Inflammatory macrophage treated with lipopolysaccharide for 4 hours (primary cell): ENCODE data around the gene PRDM11.

Source experiments
- DNase-seq: peaks from one replicate; pipeline ENCODE4 v3.0.0-alpha.2; 2020

The PRDM11 gene

DNA sequence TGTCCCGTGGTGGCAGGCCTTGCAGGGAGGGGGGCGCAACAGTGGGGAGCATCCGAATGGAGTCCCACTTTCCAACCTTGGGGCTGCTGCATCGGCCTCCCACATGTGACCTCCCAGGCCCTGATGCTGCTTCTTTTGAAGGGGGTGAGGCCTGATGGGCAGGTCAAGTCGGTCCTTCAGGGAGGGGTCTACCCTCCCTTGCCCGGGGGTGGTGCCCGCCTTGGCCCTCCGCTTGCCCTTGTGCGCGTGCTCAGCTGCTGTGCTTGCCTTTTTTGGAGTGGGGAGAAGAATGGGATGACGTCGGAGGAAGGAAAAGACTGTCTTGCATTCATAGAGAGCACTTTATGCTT lies 66.9 kb downstream of the PRDM11 start:
- no peak for DNase-seq

DNA sequence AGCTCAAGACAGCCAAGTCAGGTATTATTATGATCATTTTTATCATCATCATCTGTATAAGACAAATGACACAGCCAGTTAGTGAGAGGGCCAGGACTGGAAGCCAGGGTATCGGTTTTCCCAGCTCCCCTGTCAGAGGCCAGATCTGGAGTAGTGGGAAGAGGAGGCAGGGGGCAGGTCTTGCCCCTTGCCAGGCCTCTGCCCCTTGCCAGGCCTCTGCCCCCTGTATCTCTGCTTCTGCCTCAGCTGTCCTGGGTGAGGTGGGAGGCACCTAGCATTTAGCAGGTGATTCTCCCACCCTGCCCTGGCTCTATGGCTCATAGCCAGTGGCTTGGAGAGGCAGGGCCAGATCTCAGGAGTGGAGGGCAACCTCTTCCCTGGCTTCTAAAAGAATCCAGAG lies 67.3 kb downstream of the PRDM11 start:
- DNase-seq = no peak

DNA sequence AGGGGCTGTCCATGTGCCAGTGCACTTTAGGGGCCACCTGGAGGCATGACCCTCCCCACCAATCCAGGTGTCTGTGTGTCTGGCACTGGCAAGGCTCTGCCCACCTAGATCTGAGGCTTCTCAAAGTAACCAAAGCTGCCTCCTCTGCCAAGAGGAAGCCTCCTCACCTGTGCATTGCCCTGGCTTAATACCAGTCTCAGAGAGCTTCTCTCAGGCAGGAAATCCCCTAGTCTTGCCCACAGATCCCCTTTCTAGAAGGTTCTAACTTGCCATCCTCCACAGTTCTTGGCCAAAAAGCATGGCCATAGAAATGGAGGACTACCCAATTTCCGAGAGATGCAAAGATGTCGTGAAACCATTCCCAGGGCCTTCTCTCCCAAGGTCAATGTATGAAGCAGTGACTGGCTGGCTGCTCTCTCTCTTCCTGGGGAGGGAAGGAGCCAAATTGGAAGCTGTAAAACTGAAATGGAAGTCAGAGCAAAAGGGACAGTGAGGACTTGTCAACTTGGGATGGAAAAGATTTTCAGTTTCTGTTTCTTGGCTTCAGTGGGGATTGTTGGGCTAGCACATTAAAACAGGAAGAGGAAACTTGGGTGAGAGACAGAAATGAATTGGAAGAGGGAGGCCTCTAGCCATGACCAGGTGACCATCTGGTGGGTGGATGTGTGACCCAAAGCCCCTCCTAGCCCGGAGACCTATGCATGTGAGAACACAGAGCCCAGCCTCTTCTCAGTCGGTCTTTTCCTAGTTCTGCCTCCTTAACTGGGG lies 68.8 kb downstream of the PRDM11 start:
- peak; percentile 69 for DNase-seq

GRCh38 chr11:45216031-45216430 lies 69.6 kb downstream of the PRDM11 start:
- no peak for DNase-seq

- DNase-seq = peak; percentile 8
Observed at GRCh38 chr11:45216901-45217300, 70.5 kb downstream of the PRDM11 start.

DNA sequence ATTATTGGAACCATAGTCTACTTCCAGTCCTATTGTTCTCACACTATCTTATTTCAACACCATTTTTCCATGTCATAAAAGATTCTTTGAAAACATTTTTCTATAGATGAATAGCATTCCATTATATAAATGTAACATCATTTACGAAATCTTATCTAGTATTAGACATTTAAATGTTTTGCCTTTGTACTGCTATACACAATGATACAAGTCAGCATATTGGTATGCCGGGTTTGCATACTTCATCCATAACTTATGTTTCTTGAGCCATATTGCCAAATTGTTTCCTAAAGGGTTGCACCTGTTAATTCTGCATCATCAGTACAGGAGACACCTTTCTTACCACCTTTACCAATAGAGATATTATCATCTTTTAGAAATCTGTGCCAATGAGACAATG lies 71.6 kb downstream of the PRDM11 start:
- no peak for DNase-seq

- DNase-seq = no peak
Observed at GRCh38 chr11:45218705-45219104, 72.3 kb downstream of the PRDM11 start.

DNA sequence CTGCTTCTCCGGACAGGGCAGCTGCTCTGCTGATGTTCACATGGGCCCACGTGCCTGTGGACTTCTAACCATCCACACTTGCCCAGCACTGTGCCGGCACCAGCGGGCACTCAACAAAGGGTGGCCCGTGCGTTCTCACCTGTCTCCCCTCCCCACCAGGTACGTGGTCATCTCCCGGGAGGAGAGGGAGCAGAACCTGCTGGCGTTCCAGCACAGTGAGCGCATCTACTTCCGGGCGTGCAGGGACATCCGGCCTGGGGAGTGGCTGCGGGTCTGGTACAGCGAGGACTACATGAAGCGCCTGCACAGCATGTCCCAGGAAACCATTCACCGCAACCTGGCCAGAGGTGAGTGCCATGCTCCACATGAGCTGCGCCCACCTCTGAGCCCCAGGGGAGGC lies 73.0 kb downstream of the PRDM11 start:
- no peak for DNase-seq

GRCh38 chr11:45223496-45223895 lies 77.1 kb downstream of the PRDM11 start:
- DNase-seq = no peak

DNA sequence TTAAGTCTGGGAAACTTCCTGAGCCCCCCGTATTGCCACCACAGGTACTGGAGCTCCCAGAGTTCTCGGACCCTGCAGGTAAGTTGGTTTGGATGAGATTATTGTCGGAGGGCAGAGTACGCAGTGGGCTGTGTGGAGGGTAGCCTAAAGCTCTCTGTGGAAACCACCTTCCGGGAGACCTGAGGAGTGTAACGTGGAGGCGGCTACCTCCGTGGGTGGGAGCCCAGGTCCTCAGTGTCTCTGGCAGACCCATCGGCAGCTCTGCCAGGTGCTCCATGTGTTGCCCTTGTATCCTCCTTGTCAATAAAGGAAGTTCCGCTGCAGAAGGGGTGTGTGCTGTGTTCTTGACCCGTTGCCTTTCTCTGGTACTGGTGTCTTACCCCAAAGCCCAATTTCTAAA lies 78.3 kb downstream of the PRDM11 start:
- no peak for DNase-seq

- no peak for DNase-seq
Observed at GRCh38 chr11:45225277-45225676, 78.8 kb downstream of the PRDM11 start.

GRCh38 chr11:45225961-45226871 lies 79.8 kb downstream of the PRDM11 start:
- no peak for DNase-seq

DNA sequence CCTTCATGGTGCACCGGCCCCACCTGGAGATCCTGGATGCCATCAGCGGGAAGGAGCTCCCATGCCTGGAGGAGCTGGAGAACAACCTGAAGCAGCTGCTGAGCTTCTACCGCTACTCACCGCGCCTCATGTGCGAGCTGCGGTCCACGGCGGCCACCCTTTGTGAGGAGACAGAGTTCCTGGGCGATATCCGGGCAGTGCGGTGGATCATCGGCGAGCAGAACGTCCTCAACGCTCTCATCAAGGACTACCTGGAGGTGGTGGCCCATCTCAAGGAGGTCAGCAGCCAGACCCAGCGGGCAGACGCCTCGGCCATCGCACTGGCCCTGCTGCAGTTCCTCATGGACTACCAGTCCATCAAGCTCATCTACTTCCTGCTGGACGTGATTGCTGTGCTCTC lies 80.5 kb downstream of the PRDM11 start:
- no peak for DNase-seq

- DNase-seq = no peak
Observed at GRCh38 chr11:45227836-45228235, 81.4 kb downstream of the PRDM11 start.

GRCh38 chr11:45229401-45230020 lies 83.1 kb downstream of the PRDM11 start:
- no peak for DNase-seq

DNA sequence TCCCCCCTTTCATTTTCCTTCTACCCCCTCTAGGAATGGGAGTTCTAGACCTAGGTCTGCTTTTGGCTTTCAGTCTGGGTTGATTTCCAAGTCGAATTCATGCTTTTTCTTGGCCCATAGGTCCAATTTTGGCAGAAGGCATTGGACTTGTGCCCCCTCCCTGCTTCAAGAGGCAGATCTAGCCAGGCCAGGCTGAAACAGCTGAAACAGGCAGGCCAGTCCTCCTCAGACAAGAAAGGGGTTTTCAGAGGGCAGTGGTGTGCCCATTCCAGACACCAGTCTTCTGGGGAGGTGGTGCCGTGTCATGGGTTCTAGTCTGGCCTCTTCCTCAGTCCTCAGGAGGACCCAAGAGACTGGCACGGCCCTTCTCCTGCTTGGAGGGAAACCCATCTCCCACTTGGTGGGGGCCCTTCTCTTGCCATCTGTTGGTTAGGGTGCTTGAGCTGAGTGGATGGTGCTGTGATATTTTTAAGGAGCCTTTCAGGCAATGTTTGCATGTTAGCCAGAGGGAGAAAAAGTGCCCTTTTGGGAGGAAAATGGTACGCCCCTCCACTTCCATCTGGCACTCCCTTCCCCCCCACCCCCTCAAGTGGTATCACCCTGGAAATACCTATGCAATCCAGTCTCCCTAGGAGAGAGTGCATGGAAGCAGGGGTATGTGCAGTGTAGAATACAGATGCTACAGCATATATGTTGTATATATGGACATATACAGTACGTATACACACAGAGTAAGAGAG lies 86.1 kb downstream of the PRDM11 start:
- DNase-seq = no peak

GRCh38 chr11:45233121-45233803 lies 86.8 kb downstream of the PRDM11 start:
- DNase-seq = peak; percentile 63

DNA sequence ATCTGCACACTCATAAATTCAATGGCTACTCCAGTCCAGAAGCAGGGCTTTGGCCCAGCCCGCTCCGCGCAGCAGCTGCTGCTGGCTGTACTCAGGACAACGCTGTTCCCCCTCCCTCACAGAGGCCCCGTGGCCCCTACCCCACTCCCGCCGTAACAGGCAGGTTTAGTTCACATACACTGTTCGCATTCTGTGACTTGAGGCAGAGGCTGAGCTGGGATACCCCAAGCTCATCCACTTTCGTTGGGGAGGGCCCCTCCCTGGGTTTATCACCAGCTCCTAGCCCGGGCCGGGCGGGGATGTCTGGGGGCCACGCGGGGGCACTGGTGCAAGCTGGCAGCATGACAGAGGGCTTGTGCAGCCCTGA lies 87.3 kb downstream of the PRDM11 start:
- no peak for DNase-seq

GRCh38 chr11:45234306-45235006 lies 88.0 kb downstream of the PRDM11 start:
- DNase-seq = no peak

DNA sequence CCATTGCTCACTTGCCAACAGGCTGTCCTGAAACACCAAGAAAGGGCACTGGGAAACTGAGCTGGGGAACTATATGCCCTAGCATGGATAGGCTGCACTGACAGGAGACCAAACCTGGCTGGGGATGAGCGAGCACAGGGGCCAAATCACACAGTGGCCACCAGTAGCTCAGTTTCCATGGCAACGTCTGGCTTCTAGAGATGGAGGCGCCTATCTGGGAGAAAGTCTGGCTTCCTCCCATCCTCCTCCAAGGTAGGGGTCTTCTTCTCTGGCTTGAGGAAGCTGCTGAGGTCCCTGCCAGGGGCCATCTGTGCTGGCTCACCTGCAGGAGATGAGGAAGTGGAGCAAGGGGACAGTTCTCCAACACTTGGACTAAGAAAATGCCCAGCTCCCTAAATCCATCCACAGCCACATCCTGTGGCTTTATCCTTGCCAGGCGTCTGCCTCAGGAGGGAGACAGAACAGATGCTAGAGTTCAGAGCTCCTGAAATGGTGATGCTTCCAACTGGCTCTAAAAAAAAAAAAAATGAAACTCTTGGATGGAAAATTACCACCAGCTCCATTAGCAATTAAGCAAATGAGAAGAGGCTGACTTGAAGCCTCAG lies 91.4 kb downstream of the PRDM11 start:
- DNase-seq = no peak

DNA sequence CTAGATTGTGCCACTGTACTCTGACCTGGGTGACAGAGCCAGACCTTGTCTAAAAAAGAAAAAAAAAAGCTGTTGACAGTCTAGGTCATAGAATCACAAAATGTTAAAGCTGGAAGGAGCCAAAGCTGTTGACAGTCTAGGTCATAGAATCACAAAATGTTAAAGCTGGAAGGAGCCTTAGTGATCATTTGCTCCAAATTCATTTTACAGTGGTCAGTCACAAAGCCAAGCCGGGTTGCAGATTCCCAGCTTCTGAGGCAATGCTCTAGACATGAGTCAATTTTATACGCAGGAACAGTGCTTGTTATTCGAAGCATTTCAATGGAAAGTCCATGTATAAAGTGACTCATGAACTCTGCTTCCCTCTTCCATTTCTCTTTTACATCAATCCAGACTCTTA lies 92.3 kb downstream of the PRDM11 start:
- no peak for DNase-seq
